Stimulated activated CD4-positive, alpha-beta T cell treated with anti-CD3 and anti-CD28 coated beads, Interleukin-15, amount 100 ng/mL, for 1 hour (primary cell): Measurements from ENCODE around the gene ZNRF4.

ENCODE experiments used
- DNase-seq, 2 donors: peaks; one replicate each; pipeline ENCODE4 v3.0.0-alpha.2; 2020; ENCODE audit warnings: low read depth in 1 of 2, low spot score in 1 of 2

The ZNRF4 gene

GRCh38 chr19:5440299-5440698, 14.9 kb upstream of the ZNRF4 start:
- no peak for DNase-seq

GRCh38 chr19:5443723-5444122, 11.5 kb upstream of the ZNRF4 start:
- no peak for DNase-seq

GRCh38 chr19:5444431-5444830, 10.8 kb upstream of the ZNRF4 start:
- no peak for DNase-seq

- no peak for DNase-seq
Measured at GRCh38 chr19:5445071-5445470, 10.1 kb upstream of the ZNRF4 start.

GRCh38 chr19:5445561-5446055, 9.6 kb upstream of the ZNRF4 start:
- no peak for DNase-seq

GRCh38 chr19:5447700-5448311, 7.4 kb upstream of the ZNRF4 start:
- DNase-seq: no peak

GRCh38 chr19:5448374-5448773, 6.8 kb upstream of the ZNRF4 start:
- no peak for DNase-seq

- DNase-seq: no peak
Measured at GRCh38 chr19:5450482-5451126, 4.6 kb upstream of the ZNRF4 start.

- no peak for DNase-seq
Measured at GRCh38 chr19:5451494-5451893, 3.7 kb upstream of the ZNRF4 start.

GRCh38 chr19:5452594-5453565, 2.3 kb upstream of the ZNRF4 start:
- no peak for DNase-seq

- DNase-seq: no peak
Measured at GRCh38 chr19:5454743-5455142, 474 bp upstream of the ZNRF4 start.

GRCh38 chr19:5456130-5456840, 1.1 kb downstream of the ZNRF4 start:
- no peak for DNase-seq

GRCh38 chr19:5456841-5457200, 1.6 kb downstream of the ZNRF4 start:
- no peak for DNase-seq

- no peak for DNase-seq
Measured at GRCh38 chr19:5457709-5458108, 2.5 kb downstream of the ZNRF4 start.

- DNase-seq: no peak
Measured at GRCh38 chr19:5458420-5458819, 3.2 kb downstream of the ZNRF4 start.

GRCh38 chr19:5459360-5459759, 4.1 kb downstream of the ZNRF4 start:
- no peak for DNase-seq

- DNase-seq: no peak
Measured at GRCh38 chr19:5460748-5461147, 5.5 kb downstream of the ZNRF4 start.

GRCh38 chr19:5463959-5464358, 8.7 kb downstream of the ZNRF4 start:
- no peak for DNase-seq

- DNase-seq: no peak
Measured at GRCh38 chr19:5466072-5466471, 10.9 kb downstream of the ZNRF4 start.

- DNase-seq: no peak
Measured at GRCh38 chr19:5466814-5467291, 11.6 kb downstream of the ZNRF4 start.

GRCh38 chr19:5470264-5470671, 15.1 kb downstream of the ZNRF4 start:
- no peak for DNase-seq
